Suppressor macrophage (primary cell): ENCODE measurements around the gene OR1L6.

Source experiments
- DNase-seq, 4 experiments: peaks; one replicate each; pipeline ENCODE4 v3.0.0-alpha.2; 2020 to 2022
- total RNA-seq, 17 experiments: gene quantifications; one replicate each; lab custom pipeline; 2026; ENCODE audit warnings: mixed read lengths in 6 of 17, inconsistent platforms in 3 of 17; lab: John Stamatoyannopoulos, UW

The OR1L6 gene, protein sequence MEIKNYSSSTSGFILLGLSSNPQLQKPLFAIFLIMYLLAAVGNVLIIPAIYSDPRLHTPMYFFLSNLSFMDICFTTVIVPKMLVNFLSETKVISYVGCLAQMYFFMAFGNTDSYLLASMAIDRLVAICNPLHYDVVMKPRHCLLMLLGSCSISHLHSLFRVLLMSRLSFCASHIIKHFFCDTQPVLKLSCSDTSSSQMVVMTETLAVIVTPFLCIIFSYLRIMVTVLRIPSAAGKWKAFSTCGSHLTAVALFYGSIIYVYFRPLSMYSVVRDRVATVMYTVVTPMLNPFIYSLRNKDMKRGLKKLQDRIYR
- 0 to 0.44 (median 0) reads per million in 17 experiments for total RNA-seq

DNA sequence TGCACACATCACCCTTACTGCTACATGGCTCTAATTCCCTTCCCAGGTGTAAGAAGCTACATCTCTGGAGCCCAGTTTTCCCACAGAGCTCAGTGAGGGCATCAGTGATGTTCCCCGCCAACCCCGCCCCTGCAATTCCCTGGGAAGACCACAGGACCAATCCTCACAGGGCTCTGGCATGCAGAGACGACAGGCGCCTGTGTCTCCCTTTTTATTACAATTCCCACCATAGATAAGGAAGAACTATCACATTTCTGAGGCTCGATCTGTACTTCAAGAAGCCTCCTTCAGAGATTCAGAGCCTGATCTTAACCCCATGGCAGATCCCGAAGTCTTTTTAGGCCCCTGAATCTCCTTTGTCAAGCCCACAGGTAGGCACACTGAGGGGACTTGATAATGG, at the start of gene OR1L6:
OR1L6 (plus strand) TSS at position 301 of the 400 bp plus-strand sequence. CDS start 7,545 bp downstream, outside the sequence.
- DNase-seq, result no peak

DNA sequence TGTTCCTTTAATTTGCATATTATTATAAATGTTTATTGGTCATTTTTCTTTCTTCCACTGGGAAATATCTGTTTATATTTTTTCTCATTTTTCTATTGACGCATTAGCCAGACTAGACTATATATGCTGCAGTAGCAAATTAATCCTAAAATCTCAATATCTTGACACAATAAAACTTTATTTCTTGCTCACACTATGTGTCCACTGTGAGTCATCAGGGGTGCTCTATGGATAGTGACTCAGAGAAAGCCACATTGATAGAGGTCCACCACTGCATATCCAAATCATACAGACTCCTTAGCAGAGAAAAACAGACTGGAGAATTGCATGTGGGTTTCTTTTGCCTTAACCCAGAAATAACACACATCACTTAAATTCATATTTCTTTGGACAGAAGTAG, 46.4 kb upstream of the OR1L6 start:
- no peak for DNase-seq

DNA sequence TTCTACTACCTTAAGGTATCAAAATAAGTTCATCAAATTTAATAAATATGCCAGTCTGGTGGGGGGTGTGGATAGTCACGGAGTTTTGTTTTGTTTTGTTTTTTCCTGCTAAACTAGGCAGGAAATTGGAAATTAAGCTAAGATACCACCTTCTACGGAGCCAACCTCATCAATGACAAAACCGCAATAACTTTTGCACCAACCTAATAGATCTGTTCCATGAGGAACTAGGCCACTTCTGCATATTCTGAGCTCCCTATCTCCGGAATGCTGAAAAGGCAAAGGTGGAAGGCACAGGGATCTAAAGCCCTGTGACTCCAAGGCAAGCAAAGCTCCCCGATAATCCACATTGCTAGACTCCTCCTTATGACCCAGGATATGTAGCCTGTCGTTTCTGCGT, 24.1 kb upstream of the OR1L6 start:
- DNase-seq, result no peak

DNA sequence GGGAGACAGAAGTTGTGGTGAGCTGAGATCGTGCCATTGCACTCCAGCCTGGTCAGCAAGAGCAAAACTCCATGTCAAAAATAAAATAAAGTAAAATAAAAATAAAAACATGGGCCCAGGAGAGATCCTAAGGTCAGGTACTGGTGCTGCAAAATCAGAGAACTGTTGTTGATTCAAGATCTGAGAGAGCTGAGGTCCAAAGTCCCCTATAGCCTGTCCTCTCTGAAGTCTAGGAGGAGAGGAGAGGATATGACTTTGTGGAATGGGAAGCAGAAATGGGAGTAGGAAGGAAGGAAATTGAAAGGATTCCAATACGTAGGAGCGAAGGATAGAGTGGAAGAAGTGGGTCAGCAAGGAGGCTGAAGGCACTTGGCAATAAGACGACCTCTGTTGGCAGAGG, 22.9 kb upstream of the OR1L6 start:
- no peak for DNase-seq

DNA sequence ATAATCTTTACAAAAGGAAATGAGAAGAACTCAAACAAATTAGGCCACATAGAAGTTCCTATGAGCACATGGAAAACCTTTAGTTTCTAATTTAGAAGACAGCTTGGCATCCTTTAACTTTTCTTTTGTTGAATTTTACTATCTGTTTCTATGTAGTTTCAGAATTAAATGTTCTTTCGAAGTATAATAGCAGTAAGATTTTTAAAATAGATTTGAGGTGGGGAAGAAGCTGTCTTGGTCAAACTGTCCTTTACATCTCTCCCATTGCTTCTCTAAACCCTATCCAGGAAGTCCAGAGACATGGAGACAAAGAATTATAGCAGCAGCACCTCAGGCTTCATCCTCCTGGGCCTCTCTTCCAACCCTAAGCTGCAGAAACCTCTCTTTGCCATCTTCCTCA, 18.4 kb upstream of the OR1L6 start, which contains the start of gene OR1L4:
OR1L4 (plus strand) TSS at position 301 of the 400 bp plus-strand sequence; CDS start at position 301, 0 bp downstream.
- DNase-seq, result no peak

DNA sequence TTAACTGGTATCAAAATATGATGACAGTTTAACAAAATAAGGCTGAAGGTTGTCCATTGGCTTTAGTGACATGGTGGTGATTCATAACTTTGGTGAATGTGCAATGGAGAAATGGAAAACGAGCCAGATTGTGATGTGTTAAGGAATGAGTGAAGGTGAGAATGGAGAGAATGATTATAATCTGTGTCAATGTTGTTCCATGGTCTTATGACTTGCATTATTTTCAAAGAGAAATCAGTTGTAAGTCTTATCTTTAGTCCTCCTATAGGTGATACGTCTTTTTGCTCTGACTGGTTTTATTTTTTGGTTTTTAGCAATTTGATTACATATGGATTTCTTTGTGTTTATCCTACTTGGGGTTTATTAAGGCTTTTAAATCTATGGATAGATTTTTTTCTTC, 12.7 kb downstream of the OR1L6 start:
- no peak for DNase-seq

DNA sequence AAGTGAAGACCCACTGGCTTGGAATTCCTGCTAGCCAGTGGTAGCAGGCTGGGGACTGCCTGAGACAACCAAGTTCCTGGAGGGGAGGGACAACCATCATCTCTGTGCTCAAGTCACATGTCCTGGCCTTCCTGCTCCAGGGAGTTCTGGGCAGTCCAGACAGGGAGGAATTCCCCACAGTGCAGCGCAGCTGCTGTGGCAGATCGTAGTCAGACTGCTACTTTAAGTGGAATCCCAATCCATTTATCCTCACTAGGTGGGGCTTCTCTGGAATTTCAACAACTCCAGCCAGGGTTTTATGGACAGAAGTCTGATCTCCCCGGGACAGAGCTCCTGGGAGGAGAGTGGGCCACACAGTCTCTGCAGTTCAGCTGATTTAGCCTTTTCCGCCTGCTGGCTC, 25.7 kb downstream of the OR1L6 start:
- DNase-seq, result no peak

DNA sequence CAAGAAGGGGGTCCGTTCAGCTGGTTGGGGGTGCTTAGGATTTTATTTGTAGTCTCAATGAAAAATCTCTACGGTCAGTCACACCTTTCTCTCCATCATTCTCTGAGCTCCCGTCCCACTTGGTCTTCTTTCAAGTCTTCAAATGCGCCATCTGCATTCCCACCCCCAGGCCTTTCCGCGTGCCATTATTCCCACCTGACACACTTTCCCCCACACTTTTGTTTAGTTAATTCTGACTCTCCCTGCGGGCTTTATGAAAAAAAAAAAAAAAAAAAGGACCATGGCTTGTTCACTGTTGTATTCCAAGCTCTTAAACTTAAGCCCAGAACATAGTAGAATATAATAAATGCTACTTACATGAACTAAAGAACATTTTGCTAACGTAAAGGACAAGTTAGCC, 34.9 kb downstream of the OR1L6 start:
- DNase-seq, result no peak

DNA sequence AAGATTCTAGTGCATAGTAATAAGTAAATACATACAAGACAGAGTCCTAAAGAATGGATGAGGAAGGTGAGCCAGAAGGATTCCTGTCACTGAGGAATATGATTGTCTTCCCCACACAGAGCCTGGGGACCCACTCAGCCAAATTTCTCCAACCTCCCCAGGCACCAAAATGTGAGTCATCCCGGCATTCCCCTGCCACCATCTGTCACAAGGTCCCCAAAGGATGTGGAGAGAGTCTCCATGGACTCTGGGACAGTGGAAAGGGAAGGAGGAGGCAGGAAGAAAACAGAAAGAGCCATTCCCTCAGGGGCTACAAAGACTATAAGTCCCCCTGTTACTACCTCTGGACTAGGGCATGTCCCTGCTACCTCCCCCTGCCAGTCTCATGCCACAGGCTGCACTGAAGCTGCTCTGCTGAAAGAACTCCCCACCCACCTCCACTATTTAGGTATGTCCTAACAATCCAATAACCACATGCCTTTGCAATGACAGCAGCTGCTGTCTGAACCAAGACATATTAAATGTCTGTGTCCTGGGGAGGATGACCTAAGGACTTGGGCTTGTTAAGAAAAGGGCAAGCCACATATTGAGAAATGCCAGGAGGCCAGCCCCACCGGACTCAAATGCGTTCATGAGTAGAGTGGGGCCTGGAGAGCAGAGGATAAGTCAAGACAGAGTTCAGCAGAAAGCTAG, 36.0 kb downstream of the OR1L6 start:
- DNase-seq, result no peak

DNA sequence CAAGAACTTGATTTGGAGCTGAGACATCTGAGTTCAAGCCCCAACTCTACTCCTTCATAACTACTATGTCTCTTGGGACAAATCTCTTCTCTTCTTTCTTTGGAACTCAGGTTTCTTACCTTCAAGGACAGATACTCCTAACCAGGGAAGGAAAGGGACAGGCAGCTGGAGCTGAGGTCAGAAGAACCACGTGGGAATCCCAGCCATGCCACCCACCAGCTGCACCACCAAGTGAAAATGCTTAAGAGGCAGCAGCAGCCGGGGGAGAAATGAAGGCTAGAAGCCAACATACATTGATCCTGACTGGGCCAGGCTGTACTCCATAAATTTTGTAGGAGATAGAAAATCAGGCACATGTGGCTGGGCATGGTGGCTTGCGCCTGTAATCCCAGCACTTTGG, 37.1 kb downstream of the OR1L6 start:
- no peak for DNase-seq

DNA sequence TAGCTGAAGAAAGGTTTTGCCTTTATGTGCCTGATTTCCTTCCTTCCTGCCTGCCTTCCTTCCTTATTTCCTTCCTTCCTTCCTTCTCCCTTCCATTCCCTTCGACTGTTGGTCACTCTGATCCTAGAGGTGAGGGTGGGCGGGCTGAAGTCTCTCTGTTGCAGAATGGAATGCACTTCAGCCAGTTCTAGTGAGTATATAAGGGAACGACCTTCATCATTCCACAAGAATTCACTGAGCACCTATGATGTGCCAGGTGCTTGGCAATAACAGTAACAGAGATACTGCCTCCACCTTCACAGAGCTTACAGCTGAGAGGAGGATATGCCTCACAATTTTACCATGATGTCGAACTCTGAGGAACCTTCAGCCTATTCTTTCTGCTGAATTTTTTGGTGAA, 37.9 kb downstream of the OR1L6 start:
- no peak for DNase-seq

DNA sequence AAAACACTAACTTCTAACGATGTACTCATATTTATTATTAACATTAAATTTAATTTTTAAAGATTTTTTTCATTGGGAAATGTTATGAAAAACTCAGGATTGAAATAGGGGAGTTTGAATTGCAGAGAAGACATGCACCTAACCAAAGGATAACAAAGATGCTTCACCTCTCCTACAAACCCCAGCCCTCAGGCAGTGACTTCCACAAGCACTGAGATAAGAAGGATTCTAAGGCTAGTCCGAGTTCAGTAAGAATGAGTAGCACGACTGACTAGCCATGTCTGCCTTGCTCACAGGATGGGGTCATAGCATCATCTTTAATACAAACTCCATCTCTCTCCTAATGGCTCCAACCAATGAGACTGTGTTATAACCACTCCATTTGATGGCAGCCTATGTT, 39.6 kb downstream of the OR1L6 start:
- no peak for DNase-seq

DNA sequence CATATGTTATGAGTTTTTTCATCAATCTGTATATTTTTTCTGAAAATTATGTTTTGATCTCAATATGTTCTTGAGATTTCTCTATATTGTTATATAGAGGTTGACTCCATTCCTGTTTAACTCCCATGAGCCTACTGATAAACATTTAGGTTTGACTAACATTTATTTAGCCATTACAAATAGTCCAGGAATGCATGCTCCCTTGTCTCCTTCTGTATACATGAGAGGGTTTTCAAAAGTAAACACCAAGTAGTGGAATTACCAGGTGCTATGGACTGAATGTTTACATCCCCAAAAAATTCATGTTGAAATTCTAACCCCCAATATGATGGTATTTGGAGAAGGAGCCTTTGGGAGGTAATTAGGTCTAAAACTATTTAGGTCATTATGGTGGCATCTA, 43.2 kb downstream of the OR1L6 start:
- no peak for DNase-seq

DNA sequence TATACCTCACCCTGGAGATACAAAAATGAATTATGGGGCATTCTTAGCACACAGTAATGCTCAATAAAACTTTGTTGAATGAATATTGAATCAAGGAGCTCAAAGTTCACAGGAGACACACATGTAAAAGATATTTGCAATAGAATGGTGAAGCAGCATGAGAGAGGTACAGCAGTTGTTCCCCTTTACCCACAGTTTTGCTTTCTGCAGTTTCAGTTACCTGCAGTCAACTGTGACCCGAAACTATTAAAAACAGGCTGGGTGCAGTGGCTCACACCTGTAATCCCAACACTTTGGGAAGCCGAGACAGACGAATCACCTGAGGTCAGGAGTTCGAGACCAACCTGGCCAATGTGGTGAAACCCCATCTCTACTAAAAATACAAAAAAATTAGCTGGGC, 44.2 kb downstream of the OR1L6 start:
- DNase-seq, result no peak

DNA sequence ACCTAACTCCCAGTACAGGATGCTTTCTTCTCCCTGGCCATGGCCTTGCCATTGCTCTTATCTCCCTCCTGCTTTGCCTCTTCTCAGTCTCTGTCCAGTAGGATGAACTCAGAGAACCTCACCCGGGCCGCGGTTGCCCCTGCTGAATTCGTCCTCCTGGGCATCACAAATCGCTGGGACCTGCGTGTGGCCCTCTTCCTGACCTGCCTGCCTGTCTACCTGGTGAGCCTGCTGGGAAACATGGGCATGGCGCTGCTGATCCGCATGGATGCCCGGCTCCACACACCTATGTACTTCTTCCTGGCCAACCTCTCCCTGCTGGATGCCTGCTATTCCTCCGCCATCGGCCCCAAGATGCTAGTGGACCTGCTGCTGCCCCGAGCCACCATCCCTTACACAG, 46.7 kb downstream of the OR1L6 start, which contains the start of gene OR5C1:
OR5C1 (plus strand) TSS at position 103 of the 400 bp plus-strand sequence; CDS start at position 103, 0 bp downstream.
- no peak for DNase-seq

DNA sequence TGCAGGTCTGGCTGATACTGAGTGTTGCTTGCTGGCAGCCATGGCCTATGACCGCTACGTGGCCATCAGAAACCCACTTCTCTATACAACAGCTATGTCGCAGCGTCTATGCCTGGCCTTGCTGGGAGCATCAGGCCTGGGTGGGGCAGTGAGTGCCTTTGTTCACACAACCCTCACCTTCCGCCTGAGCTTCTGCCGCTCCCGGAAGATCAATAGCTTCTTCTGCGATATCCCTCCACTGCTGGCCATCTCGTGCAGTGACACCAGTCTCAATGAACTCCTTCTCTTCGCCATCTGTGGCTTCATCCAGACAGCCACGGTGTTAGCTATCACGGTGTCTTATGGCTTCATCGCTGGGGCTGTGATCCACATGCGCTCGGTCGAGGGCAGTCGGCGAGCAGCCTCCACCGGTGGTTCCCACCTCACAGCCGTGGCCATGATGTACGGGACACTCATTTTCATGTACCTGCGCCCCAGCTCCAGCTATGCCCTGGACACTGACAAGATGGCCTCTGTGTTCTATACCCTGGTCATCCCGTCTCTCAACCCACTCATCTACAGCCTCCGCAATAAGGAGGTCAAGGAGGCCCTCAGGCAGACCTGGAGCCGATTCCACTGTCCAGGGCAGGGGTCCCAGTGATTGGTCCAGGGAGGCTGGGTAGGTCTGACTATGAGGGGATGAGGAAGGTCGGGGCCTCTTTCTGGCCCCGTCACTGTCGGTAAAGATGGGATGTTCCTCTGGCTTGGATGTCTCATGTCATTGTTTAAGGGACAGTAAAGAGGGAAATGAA, 47.3 kb downstream of the OR1L6 start:
- no peak for DNase-seq

DNA sequence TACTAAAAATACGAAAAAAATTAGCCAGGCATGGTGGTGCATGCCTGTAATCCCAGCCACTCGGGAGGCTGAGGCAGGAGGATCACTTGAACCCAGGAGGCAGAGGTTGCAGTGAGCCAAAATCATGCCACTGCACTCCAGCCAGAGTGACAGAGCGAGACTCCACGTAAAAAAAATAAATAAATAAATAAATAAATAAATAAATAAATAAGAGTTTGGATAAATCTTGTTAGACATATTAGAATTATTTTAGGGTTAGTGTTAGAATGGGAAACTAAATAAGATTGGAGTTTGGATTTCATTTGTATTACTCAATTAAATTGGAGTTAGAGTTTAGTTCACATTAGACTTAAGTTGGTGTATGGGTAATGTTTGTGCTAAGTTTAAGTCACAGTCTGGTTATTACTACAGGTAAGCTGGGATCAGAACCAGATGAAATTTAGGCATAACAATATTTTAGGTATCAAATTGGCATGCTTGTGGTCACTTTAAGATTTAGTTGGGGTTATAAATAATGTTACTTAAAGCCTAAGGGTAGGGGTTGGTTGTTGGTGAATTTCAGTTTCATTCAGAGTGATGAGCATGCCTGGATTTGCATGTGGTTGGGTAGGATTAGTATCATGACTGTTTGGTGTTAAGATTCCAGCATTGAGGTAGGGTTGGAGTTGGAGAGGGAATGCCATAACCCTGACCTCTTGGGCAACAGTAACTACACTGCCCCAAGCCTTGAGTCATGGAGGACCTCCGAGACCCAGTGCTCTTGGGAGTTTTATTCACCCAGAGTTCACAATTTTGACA, 50.0 kb downstream of the OR1L6 start:
- no peak for DNase-seq

DNA sequence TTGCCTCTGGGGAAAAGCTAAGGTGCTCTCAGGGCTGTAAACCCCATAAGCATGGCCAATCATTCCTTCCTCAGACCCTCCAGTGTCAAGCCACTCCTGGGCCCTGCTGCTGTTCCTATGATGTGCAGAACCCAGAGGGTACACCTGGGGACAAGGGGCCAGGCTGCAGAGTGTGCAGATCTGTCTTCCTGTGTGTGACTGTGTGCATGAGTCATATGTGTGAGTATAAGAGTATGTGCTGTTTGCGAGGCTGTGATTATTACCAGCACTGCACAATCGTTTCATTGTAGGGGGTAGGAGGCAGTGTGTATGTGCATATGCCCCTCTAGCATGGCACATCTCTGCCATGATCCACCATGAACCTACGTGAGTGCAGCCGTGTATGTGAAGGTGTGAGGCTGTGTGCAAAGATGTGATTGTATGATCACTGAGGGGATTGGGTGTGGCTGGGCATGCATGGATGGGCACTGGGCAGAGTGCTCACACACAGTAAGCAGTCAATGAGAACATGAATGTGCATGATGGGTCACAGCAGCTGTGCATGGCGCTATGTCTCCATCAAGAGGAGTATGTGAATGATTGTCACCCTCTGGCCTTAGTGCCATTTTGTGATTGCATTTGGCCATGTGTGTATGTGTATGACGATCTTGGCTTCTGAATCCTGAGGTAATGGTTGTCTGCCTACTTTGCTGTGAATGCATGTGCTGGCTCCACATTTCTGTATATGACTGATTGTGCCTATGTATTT, 55.4 kb downstream of the OR1L6 start:
- DNase-seq, result no peak
